OCI-LY3 (cell line): ENCODE results near the gene NCBP3.

Source experiments
- CTCF ChIP-seq: fragments of 200-600, 300-600 bp; sonication (generic); IDR thresholded peaks from 2 replicates; pipeline ENCODE4 v1.5.1; 2014; ENCODE audit warnings: antibody characterized with exemption, low read length, low read depth
- EZH2phosphoT487 ChIP-seq: fragments of 200-600 bp; shearing (Covaris generic); IDR thresholded peaks from 2 replicates; pipeline ENCODE4 v1.6.1; 2018; ENCODE audit warnings: antibody characterized with exemption, mixed run types, low read depth

GRCh38 chr17:3788200-3788599 is 57.8 kb downstream of the NCBP3 start:
- TF ChIP-seq CTCF (no peak), EZH2phosphoT487 (no peak)
